Measurements from ENCODE around the gene RAB40B.

Gene RAB40B

DNA sequence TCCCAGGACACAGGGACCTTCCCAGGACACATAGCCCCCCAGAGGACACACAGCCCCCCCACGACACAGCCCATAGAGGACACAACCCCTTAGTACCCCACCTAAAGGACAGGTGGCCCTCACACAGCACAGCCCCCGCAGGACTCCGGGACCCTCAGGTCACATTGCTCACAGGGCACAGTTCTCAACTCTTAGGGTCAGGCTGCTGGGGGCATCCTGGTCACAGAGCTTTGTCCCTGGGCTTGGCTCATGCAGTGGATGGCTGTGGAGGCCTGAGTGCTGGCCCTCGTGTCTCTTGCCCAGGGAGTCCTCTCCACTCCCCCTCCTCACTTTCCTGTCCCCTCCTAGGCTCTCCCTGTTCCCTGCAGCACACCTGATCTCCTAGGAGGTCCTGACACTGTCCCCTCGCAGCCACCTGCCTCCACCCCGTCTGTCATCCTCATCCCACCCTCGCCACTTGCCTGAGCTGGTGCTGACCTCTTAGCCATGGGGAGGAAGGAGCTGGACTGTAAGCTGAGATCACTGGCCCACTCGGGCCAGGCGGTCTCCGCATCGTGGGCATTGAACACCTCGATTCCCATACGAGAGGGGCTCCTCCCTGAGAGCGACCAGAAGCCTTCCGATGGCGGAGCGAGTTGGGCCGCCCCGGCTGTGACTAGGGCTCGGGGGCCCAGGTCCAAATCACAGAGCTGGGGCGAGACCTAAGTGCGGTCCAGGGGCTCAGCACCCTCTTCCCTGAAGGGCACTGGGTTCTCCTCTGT is 48.8 kb downstream of the RAB40B start:
- DNase-seq (ENCODE audit: low read depth) = no peak

- DNase-seq (ENCODE audit: low read depth) = no peak
Observed at GRCh38 chr17:82648742-82649331, 49.7 kb downstream of the RAB40B start.

DNA sequence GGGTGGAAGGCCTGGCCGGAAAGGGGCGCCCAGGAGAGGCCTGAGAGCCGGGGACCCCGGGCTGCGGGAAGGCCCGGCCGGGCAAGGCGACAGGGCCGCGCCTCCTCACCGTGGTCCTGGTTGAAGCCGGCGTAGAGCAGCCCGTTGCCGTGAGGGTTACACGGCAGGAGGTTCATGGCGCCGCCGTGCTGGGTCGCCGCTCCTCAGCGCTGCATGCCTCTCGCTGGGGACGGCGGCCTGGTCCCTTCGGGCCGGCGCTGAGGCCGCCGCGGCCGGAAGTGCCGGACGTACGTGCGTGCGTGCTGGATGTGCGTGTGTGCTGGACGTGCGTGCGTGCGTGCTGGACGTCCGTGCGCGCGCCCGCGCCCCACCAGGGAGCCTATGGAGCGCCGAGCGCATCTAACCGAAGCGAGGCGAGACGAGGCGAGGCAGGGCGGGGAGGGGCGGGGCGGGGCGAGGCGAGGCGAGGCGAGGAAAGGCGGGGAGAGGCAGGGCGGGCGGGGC is 50.3 kb downstream of the RAB40B start, which contains the start of gene WDR45B:
Gene WDR45B, minus strand, starts transcription at position 280 of the 504 bp plus-strand sequence. Its CDS starts 104 bp downstream, at position 176.
- peak; percentile 84 for DNase-seq (ENCODE audit: low read depth)

GRCh38 chr17:82647593-82648164 is 50.8 kb downstream of the RAB40B start:
- DNase-seq (ENCODE audit: low read depth) = peak; percentile 20

DNA sequence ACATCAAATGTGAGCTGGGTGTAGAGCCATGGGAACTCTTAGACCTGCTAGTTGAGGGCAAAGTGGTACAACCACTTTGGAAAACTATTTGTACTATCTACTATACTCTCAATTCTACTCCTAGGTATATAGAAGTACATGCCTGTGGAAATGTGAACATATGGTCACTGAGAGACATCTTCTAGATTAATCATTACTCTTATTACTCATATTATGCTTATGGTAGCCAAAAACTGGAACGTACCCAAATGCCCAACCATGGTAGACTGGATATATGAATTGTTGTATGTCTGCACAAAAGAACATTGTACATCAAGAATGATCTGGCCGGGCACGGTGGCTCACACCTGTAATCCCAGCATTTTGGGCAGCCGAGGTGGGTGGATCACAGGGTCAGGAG is 53.0 kb downstream of the RAB40B start:
- no peak for DNase-seq (ENCODE audit: low read depth)

DNA sequence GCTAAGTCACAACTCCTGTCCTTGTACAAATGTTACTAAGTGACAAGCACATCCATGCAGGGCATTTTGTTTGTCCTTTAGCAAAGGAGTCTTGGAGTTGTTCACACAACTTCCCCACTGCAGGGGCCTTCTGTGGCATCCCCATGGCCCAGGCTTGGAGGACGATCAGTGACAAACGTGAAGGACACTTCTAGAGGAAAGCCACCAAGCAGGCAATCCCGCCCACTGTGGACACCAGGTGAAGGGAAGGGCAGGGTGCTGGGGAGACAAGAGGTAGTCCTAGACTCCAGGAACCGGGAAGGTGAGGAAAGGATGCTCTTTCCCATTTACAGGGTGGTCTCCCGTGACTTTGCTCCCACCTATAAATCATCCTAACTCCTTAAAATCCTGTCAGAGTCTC is 54.4 kb downstream of the RAB40B start:
- DNase-seq (ENCODE audit: low read depth) = no peak

- no peak for DNase-seq (ENCODE audit: low read depth)
Observed at GRCh38 chr17:82642022-82642421, 56.5 kb downstream of the RAB40B start.

DNA sequence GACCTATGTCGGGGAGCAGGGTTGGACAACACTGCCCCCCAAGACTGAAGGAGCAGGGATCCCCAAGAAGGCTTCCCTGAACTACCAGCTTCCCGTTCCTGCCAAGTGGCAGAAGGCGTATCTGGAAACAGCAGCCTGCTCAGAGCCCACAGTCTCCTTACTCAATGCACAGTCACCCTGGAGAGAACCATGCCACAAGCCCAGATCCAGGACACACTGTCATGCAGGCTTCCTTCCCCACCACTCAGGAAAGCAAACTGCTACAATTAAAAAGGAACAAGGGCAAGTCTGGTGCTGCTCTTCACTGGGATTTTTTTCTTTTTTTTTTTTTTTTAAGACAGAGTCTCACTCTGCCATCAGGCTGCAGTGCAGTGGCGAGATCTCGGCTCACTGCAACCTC is 58.5 kb downstream of the RAB40B start:
- DNase-seq (ENCODE audit: low read depth) = no peak

DNA sequence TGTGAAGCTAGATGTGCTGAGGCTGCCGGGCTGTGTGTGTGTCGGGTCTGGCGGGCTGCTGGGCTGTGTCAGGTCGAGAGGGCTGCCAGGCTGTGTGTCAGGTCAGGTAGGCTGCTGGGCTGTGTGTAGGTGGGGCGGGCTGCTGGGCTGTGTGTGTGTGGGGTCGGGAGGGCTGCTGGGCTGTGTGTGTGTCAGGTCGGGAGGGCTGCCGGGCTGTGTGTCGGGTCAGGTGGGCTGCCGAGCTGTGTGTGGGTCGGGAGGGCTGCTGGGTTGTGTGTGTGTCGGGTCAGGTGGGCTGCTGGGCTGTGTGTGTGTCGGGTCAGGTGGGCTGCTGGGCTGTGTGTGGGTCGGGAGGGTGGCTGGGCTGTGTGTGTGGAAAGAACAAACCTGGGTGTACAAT is 58.9 kb downstream of the RAB40B start:
- DNase-seq (ENCODE audit: low read depth) = no peak

- no peak for DNase-seq (ENCODE audit: low read depth)
Observed at GRCh38 chr17:82638183-82638773, 60.2 kb downstream of the RAB40B start.

DNA sequence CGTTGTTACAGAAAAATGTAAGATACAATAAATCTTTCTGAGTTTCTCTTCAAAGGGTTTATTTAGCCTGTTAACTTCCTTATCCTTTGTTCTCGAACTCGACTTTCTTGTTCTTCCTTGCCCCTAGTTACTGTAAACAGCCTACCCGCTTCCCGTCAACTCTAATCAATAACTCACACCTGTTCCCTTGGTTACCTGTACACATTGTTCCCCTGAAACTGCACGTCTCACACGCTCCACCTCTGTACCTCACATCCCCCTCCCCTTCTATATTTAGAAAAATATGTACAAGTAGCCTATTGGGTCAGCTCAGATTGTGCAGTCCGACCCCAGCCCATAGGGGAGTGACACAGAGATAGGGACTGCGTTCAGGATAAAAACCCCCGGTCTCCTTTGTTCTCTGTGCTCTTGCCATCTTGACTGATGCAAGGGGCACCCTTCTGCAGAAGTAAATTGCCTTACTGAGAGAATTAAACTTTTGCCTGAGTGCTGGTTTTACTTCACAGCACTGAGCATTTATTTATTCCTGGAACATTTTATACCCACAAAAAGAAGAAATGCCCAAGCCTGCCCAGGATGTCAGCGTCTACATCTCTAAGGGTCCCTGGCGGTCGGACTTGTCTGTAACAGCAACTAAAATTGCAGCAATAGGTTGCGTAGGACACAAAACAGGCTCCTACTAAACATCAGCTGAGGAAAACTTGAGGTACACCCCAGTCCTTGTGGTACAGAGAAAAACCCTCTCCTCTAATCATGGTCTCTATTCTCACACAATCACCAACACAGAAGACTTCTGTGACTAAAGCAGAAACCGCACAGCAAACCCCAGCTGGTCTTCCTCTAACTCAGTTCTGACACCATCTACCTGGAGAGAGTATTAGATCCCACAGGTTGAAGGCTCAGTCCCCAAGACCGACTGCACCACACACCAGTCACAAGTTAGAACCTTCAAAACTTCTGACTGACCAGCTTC is 61.6 kb downstream of the RAB40B start:
- DNase-seq (ENCODE audit: low read depth) = no peak

DNA sequence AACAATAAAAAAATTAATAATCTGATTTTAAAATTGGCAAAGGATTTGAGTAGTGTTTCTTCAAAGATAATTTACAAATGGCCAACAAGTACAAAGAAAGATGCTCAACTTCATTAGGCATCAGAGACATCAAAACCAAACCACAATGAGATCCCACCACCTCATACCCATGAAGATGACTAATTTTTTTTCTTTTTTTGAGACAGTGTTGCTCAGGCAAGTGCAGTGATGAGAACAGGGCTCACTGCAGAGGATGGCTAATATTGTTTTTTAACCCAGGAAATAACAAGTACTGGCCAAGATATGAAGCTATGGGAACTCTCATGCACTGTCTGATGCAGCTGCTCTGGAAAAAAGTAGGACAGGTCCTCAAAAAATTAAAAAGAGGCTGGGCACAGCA is 65.2 kb downstream of the RAB40B start:
- no peak for DNase-seq (ENCODE audit: low read depth)

- DNase-seq (ENCODE audit: low read depth) = no peak
Observed at GRCh38 chr17:82632451-82632850, 66.0 kb downstream of the RAB40B start.

GRCh38 chr17:82631544-82631943 is 67.0 kb downstream of the RAB40B start:
- no peak for DNase-seq (ENCODE audit: low read depth)

DNA sequence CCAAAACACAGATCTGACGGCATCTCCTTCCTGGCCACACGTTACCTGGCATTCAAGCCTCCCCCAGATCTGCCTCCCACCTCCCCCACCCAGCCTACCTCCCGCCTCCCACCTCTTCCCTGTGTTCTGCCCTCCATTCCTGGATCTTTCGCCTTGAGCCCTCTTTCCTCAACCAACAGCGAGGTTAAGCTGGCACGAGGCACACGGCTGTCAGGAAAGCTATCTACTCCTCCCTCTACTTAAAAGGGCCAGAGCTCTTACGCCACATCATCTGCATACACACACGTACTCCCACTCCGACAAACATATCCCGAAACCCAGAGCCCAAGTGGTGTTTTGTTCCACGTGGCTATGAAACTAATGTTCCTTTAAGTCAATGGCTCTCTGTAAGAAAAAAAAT is 68.3 kb downstream of the RAB40B start:
- no peak for DNase-seq (ENCODE audit: low read depth)

GRCh38 chr17:82629748-82630147 is 68.8 kb downstream of the RAB40B start:
- no peak for DNase-seq (ENCODE audit: low read depth)

DNA sequence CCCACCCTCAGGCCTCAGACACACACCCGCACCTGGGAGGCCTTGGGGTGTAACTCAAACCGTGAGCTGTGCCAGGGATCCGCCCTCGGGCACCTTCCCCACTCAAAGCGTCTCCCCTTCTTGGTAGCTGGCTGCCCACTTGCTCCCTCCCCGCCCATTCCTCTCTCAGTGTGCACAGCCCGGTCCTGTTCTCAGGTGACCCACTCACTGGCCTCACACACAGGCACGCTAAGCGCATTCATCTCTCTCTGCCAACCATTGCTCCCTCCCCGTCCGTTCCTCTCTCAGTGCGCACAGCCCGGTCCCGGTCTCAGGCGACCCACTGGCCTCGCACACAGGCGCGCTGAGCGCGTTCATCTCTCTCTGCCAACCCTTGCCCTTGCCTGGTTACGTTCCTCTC is 71.1 kb downstream of the RAB40B start:
- DNase-seq (ENCODE audit: low read depth) = no peak

DNA sequence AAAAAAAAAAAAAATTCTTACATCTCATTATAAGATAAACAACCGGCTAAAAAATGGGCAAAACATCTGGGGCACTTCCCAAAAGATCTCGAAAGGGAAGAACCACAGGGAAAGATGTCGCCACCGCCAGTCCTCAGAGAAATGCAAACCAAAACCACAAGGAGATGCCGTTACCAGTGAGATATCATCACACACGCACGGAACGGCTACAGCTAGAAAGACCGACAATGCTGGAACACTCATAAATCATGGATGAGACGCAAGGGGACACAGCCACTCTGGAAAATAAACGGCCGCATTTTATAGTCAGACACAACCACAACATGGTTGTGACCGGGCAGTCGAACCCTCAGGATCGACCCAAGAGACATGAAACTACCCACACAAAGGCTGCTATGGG is 74.8 kb downstream of the RAB40B start:
- DNase-seq (ENCODE audit: low read depth) = no peak

DNA sequence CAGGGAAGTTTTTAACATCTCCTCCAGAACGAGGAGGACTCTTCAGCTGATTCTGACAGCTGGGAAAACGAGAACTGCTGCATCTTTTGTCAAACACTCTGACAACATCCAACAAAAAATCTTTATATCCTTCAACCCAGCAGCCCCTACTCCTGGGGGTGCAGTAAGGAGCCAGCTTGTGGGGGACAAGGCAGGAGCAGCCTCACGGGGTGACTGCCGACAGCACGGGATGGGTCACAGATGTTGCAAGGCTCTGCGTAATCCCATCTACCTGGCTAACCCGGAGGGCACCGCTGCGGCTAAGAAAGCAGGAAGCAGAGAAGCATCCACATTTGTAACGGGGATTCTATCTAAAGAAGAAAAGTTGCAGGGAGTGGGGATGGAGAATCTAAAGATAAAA is 78.9 kb downstream of the RAB40B start:
- no peak for DNase-seq (ENCODE audit: low read depth)

DNA sequence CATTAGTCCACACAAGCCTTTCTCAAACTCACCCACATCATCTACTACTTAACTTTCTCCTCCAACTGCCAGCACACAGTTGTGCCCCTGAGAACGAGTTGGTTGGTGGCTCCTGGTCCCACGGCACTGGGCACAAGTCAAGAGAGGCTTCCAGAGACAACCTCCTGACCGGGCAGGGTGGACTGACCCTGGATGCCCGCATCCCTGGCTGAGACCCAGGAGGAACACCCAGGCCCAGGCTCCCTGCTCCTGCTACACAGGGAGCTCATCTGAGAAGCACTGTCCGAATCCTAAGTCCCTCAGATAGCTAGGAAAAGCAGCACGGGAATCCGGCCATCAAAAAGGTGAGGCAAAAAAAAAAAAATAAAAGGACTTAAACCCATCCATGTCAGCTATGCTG is 79.3 kb downstream of the RAB40B start:
- no peak for DNase-seq (ENCODE audit: low read depth)

GRCh38 chr17:82616021-82616711 is 82.3 kb downstream of the RAB40B start:
- DNase-seq (ENCODE audit: low read depth) = no peak

Measured in activated T-cell treated with anti-CD3 and anti-CD28 coated beads for 24 hours (primary cell).